ENCODE measurements around the gene MAST1.
"Not testable (repeated sequence)": the region's sequence is repeated elsewhere in the genome, so short reads cannot be mapped to it uniquely, and the experiment has no call there.

MAST1 gene

DNA sequence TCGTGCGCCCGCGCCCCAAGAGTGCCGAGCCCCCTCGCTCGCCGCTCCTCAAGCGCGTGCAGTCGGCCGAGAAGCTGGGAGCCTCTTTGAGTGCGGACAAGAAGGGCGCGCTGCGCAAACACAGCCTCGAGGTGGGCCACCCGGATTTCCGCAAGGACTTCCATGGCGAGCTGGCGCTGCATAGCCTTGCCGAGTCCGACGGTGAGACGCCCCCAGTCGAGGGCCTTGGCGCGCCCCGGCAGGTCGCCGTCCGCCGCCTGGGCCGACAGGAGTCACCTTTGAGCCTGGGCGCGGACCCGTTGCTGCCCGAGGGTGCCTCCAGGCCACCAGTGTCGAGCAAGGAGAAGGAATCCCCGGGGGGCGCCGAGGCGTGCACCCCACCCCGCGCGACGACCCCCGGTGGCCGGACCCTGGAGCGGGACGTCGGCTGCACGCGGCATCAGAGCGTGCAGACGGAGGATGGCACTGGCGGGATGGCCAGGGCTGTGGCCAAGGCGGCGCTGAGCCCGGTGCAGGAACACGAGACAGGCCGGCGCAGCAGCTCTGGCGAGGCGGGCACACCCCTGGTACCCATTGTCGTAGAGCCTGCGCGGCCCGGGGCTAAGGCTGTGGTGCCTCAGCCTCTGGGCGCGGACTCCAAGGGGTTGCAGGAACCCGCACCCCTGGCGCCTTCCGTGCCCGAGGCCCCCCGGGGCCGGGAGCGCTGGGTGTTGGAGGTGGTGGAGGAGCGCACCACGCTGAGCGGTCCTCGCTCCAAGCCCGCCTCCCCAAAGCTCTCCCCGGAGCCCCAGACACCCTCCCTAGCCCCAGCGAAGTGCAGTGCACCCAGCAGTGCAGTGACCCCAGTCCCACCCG is 35.8 kb downstream of the MAST1 start:
- DNase-seq, result no peak

DNA sequence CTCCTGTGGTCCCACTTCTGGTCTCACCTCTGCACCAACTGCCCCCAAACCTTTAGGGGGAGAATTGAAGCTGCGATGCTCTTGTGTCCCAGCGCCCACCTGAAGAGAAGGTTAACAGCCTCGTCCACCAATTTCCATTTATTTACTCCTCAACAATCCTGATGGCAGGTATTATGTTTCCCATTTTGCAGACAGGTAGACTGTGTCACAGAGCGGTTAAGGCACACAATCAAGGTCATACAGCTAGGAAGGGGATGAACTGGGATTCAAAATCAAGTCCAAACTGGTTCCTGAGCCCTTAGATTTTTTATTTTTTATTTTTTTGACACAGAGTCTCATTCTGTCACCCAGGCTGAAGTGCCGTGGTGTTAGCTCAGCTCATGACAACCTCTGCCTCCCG is 36.8 kb downstream of the MAST1 start:
- DNase-seq, result no peak

DNA sequence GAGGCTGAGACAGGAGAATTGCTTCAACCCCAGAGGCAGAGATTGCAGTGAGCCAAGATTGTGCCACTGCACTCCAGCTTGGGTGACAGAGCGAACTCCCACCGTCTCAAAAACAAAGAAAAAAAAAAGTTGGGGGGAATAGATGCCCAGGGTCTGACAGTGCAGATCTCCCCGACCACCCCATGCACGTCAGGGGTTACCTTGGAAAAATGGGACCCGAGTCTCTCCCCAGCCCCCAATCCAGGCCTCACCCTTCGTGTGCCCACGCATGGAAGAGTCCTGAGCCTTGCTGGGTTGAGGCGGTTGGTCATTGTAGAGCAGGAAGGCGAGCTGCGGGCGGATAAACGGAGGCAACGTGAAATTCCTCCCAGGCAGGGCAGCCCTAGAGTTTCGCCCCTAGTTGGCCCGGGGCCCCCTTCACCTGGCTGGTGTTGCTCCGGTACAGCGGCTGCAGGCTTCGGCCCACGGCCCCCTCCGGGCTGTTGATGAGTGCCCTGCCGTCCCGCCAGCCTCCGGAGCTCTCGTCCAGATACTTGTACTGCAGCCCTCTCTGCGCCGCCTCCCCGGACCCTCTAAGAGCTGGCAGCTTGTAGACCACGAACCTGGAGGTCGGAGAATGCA is 42.3 kb downstream of the MAST1 start:
- DNase-seq, result no peak

DNA sequence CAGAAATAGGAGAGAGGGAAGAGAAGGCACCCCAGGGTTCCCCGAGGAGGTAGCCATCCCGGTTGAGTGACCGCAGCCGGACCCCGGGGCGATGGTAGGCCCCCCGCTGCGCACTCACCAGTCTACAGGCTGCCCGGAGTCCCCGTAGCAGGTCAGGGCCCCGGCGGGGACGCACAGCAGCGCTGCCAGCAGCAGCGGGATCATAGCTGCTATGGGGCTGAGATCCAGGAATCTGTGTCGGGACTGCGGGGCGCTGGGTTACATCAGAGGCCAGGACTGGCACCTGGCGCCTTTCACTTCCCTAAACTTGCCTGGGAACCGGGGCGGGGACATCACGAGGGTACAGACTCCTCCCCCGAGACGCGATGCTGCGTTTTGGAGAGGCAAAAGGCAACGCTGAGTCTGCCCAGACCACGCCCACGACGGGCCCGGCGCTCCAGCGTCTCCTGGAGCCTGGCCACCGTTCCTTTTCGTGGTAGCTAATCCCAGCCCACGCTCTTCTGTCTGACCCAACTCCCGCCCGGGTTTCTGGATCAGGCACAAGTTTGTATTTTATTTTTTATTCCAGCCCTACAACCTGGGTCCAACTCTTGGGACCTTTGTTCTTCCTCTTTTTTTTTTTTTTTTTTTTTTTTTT is 43.0 kb downstream of the MAST1 start, which contains the start of gene DNASE2:
DNASE2 (minus strand) TSS at position 278 of the 637 bp plus-strand sequence; CDS start at position 204, 74 bp downstream.
- peak; percentile 86 for DNase-seq

DNA sequence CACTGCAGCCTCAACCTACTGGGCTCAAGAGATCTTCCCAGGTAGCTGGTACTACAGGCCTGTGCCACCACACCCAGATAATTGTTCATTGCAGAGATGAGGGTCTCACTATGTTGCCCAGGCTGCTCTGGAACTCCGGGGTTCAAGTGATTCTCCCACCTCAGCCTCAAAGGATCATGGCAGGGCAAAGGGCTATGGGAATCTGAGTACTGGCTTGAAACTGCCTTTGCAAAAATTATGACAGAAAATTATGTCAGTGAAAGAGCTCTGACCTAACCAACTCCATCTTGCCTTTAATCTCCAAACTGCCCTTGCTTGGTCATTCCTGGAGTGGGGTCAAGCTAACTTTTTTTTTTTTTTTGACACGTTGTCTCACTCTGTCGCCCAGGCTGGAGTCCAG is 44.3 kb downstream of the MAST1 start:
- no peak for DNase-seq

DNA sequence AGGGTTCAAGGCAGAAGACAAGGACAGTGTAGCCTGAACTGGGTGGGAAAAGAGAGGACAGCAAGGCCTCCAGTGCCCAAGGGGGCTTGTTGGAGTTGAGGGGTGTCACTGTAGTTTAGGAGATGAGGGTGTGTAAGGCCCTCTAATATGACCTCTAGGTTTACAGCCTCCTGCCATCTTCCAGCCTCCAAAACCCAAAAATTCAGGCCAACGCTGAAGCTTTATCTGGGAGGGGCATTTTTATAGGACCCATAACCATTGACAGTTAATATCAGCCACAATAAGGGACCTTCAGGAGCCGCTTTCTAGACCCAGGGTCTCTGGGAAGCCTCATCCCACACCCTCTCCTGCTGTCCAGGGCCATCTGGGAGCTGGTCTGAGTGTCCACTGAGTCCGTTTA is 45.9 kb downstream of the MAST1 start:
- no peak for DNase-seq

DNA sequence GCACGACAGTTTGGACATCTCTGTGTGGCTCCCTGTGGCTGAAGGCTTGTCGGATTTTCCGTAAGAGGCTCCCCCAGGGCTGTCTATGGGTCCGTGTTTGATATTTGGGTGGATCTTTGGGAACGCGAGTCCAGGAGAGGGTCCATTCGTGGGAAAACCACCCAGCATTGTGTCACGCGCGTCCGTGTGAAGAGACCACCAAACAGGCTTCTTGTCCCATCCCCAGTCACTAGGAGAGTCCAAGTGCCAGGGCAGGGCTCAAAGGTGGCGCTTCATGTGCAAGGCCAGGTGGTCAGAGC is 46.3 kb downstream of the MAST1 start:
- no peak for DNase-seq

DNA sequence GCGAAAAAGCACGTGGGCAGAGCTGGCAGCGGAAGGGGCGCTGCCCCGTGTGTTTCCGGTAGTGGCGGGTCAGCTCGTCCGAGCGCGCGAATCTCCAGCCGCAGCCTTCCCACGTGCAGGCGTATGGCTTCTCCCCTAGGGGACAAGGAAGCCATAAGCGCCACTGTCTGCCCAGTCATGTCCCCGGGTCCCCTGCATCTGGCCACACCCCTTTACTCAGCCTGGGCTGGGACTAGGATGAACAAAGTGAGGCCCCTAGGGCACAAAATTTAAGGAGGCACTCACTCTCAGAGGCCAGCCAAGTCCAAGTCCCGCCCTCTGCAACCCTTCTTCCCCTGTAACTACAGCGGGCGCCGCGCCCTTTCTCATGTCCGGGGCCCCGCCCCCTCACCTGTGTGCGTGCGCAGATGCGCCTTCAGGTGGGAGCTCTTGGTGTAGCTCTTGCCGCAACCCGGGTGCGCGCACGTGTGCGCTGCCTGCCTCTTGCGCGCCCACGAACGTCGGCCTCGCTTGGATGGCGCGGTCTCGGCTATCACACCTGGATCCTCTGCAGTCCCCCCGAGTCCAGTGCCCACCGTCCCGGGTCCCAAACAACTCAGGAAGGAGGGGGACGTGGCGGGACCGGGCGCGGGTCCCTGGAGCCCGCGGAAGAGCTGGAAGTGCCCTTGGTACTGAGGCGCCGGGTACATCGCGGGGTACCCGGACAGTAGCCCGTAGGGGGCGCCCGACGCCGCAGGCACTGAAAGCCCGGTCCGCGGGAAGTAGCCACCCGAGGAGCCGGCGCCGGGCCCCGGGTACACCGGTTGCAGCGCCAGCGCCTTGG is 46.8 kb downstream of the MAST1 start:
- DNase-seq, result peak; percentile 79

DNA sequence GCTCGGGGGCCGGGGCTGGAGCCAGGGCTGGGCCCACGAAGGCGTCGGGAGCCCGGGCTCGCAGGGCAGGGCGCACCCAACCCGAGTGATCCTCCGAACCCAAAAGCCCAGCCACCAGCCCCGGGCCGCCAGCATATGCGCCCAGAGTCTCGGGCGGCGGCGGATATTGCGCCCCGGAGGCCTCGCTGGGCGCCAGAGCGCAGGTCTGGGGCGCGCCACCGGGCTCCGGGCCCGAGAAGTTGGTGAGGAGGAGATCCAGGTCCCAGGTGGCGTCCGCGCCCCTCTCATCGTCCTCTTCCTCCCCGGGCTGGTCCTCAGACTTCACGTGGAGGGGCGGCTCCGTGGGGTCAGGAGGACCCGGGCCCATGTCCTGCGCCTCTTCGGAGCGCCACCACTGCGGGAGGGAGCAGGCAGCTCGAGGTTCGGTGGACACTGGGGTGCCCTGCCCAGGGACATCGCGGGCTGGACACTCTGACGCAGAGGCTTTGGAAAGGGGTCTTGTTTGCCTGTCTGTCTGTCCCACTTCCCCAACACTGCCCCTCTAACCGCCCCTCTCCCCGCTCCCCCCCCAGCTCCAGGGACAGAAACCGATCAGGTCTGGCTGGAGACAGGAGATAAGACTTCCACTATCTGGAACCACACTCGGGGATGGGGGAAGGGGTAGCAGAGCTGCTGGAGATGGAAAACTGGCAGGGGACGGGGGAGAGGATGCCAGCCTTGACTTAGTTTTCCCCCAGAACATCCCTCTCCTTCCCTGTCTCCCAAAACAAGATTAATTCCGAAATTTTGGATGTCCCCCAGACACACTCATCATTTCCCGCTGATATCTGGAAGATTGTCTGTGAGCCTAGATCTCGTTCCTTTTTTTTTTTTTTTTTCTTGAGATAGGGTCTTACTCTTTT is 47.7 kb downstream of the MAST1 start:
- no peak for DNase-seq

DNA sequence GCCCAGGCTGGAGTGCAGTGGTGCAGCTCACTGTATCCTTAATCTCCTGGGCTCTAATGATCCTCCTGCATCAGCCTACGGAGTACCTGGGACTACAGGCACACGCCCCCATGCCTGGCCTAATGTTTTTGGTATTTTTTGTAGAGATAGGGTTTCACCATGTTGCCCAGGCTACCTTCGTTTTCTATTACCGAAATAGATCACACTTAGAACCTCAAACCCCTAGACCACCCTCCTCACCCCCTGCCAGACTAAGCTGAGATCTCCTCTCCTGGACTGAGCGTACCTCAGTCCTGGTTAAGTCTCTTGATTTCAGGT is 48.3 kb downstream of the MAST1 start:
- DNase-seq, result no peak

DNA sequence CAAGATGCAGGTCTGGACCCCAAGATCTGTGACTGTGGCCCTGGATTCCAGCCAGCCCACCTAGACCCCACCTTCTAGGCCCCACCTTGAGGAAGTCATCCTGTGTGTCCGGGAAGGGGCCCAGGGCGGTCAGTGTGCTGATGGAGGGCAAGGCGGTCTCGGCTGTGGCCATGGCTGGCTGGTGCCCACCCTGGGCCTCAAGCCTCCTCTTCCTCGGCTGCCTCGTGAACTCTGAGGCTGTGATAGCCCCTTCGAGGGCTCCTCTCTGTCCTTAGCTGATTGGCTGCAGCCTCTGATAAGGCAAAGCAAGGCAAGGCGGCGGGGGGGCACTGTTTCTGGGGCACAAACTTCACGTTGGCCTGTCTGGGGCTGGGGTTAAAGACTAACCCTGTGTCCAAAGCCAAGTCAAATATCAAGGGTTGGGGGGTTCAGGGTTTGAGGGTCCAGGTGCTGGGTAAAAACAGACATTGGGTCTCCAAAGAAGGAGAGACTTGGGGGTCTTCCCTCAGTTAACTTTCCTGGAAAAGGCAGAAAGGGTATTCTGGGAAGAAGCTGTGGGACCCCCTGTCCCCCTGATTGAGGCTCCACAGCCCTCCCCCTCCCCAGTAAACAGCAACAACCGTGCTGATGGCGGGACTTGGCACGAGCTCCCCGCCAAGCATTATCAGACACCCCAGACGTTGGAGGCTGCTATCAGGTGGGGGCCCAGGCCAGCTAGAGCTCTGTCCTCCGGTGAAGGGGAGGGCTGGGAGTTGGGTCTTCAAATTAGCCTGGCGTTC is 48.8 kb downstream of the MAST1 start, which contains the start of gene KLF1:
KLF1 (minus strand) TSS at position 233 of the 779 bp plus-strand sequence; CDS start at position 172, 61 bp downstream.
- no peak for DNase-seq

DNA sequence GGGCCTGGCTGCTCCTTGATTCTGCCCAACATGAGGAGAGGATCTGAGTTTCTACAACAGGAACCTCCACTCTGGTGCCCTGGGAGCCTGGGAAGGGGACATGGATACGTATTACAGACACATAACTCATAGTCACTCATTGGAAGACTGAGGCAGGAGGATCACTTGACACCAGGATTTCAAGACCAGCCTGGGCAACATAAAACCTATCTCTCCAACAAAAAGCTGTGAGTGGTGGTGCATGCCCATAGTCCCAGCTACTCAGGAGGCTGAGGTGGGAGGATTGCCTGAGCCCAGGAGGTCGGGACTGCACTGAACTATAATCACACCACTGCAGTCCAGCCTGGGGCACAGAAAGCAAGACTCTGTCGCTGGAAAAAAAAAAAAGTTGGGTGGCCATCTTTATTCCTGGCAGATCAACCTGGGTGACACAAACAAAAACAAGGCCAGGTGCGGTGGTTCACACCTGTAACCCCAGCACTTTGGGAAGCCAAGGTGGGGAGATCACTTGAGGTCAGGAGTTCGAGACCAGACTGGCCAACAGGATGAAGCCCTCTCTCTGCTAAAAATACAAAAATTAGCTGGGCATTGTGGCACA is 49.8 kb downstream of the MAST1 start:
- no peak for DNase-seq

DNA sequence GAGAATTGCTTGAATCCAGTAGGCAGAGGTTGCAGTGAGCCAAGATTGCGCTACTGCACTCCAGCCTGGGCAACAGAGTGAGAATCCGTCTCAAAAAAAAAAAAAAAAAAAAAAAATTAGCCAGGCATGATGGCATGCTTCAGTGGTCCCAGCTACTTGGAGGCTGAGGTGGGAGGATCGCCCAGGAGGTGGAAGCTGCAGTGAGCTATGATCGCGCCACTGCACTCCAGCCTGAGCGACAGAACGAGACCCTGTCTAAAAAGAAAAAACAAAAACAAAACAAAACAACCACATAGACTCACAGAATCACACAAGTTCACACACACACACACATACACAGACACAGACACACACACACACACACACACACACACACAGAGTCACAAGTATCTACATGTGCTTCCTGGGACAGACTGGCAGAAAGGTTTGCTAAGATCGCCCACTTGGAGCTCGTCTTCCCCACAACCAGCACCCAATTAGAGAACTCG is 52.0 kb downstream of the MAST1 start:
- DNase-seq, result not testable (repeated sequence)

DNA sequence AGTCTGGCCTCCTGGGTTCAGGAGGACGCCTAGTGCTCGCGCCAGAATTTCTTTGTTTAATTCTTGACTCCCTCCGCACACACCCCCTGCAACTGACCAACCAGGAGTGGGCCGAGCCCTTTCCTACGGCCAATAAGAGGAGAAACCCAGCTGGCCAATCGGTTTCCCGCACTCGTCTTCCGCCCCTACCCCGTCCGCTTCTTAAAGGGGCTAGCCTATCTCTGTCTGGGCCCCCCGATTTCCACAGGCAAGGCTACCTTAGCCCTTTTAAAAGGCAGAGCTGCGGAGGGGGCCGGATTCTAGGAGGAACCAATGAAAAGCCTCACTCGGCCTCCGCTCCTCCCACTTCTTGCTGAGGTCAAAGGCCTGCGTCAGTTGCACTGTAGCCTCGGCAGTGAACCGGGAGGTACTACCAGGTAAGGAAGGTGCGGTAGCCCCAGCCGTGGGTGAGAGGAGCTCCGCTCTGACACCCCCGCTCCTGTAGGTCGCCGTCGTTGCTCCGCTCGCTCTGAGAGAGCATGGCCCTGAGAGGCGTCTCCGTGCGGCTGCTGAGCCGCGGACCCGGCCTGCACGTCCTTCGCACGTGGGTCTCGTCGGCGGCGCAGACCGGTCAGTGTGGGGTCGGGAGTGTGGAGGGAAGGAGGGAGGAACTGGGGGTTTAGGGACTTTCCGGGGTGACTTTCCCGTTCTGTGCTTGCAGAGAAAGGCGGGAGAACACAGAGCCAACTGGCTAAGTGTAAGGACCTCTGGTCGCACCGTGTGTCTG is 52.7 kb downstream of the MAST1 start, which contains the start of gene GCDH:
GCDH (plus strand) TSS at position 374 of the 766 bp plus-strand sequence; CDS start at position 519, 145 bp downstream.
- DNase-seq, result peak; percentile 88

DNA sequence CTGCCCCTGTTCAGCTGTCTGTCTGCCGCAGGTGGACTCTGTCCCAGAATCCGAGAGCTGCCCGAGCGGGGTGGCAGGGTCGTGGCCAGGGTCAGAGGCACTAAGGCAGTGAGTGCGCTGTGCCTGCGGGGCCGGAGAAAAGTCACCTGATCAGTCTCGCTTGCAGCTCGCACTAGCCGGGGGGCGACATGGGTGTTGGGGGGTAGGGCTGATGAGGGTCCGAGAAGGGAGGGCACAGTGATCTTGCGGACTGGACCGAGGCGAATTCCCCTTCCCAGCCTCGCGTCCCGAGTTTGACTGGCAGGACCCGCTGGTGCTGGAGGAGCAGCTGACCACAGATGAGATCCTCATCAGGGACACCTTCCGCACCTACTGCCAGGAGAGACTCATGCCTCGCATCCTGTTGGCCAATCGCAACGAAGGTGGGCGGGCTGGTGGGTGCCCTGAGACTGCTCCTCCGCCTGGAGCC is 53.3 kb downstream of the MAST1 start:
- DNase-seq, result no peak

DNA sequence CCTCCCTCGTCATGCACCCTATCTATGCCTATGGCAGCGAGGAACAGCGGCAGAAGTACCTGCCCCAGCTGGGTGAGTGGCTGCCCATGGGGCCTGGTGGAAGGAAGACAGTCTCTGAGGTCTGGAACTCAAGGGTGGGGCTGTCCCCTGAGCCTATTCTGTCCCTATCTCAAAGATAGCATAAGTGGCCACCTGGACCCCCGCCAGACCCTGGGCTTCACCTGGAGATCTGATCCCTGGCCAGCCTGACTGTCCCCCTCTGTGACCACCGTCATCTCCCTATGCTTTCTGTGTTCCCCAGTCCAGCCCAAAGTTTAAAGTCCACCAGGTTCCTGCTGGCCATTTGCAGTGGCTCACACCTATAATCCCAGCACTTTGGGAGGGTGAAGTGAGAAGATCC is 55.3 kb downstream of the MAST1 start:
- no peak for DNase-seq

DNA sequence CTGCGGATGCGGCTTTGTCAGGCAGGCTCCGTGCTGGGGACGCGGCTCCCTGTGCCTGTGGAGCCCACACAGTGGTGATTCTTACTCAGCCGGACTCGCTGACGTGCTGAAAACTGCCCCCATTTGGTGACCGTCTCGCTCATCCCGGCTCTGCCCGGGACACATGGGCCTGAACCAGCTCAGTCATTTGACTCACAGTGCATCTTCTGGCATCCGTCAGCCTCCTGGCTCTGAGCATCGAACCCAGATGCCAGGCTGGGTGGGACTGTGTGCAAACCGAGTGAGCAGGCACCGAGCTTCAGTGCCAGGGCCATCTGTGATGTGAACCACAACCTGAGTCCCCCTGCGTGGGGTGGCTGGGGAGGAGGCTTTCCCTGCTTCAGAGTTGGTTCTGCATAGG is 58.1 kb downstream of the MAST1 start:
- DNase-seq, result no peak

DNA sequence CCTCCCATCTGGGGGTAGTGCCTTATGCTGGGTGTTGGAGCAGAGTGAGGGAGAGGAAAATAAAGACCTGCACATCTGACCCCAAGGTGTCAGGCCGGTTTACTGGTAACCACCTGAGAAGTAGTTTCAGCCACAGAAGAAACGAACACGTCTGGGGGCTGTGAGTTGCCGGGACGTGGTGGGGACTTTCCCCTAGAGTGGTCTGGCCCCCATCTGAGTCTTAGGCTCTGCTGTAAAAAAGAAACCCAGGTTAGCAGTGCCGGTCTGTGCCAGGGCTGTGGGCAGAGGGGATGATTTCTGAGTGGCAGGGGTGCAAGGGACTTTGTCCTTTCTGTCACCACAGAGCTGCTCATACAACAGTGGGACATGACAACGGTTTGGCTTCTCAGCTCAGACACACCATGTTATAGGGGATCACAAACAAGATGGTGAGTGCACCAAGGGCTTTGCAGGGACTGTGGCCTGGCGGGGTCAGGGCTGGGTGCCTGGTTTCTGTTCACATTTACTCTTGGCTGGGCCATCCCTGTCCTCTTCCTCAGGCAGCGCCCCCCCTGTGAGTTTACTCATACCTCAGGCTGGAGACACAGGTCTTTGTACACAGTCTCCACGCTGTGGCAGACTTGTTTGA is 61.7 kb downstream of the MAST1 start:
- no peak for DNase-seq

DNA sequence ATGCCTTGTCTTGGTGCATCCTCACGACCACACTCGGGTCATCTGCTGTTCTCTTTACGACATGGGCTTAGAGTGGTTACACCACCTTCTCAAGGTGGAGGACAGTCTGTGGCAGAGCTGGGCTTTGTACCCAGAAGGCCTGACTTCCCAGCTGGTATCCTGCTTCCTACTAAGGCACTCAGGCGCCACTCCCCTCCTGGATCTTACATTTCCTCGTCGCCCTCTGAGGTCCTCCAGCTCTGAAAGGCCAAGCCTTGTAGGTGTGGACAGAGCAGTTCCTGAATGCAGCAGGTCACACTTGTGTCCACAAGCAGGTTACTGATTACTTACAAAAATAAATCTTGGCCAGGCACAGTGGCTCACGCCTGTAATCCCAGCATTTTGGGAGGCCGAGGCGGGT is 68.9 kb downstream of the MAST1 start:
- DNase-seq, result no peak
